ENCODE results near the gene ACTL6B. TPM values are rescaled to one million over a fixed set of nuclear protein-coding genes. Genes with fewer than 3 reads are reported as not detected.

The ACTL6B gene
- total RNA-seq, 1 experiment from 2014 or later, result not detected

- BruUV-seq (replicated peaks), result no TSS peak
- Histone ChIP-seq H3K27ac (ENCODE audit: low read length) (no peak overlapping the region), H3K36me3 (ENCODE audit: low read depth, low read length) (no peaks in the 10 kb centered on the region), H4K20me1 (ENCODE audit: low read length) (no peaks in the 10 kb centered on the region), H3K4me2 (ENCODE audit: low read length) (no peak overlapping the region), H3K79me2 (ENCODE audit: low read length) (no peaks in the 10 kb centered on the region), H3K4me1 (ENCODE audit: insufficient read depth, low read length) (no peaks in the 10 kb centered on the region), H2AFZ (ENCODE audit: low read length) (no peak overlapping the region), H3K27me3 (ENCODE audit: low read length) (no peaks in the 10 kb centered on the region), H3K9me3 (ENCODE audit: low read length) (no peaks in the 10 kb centered on the region), H3K9me2 (replicated peaks; ENCODE audit: low read length) (no peaks in the 10 kb centered on the region), H3F3A (ENCODE audit: low read length, unreplicated experiment) (no peaks in the 10 kb centered on the region), H3K4me3 (ENCODE audit: low read length) (no peak overlapping the region), H3K9ac (ENCODE audit: low read length) (no peak overlapping the region)
- DNase-seq, result no peak
- POLR2A ChIA-PET (ENCODE audit: unreplicated experiment), result no interaction called here
- CTCF ChIA-PET, result no interaction called here
- TF ChIP-seq CTCF (conservative IDR thresholded peaks at IDR 0.05; ENCODE audit: low read depth, low read length) (no peak), EZH2 (IDR thresholded peaks at IDR 0.05; ENCODE audit: low read length, unreplicated experiment) (no peak), EZH2phosphoT487 (IDR thresholded peaks at IDR 0.05; ENCODE audit: borderline replicate concordance, low read length) (no peak)
- ATAC-seq, result no peak
- intact Hi-C loops (cut with micrococcal nuclease), result no loop called here
Measured at GRCh38 chr7:100640517-100641440, 15.5 kb downstream of the ACTL6B start.

GRCh38 chr7:100639995-100640516 is 16.2 kb downstream of the ACTL6B start:
- no peak for TF ChIP-seq EZH2phosphoT487 (IDR thresholded peaks at IDR 0.05; ENCODE audit: borderline replicate concordance, low read length)
- TF ChIP-seq CTCF (conservative IDR thresholded peaks at IDR 0.05; ENCODE audit: low read depth, low read length), result no peak
- TF ChIP-seq EZH2 (IDR thresholded peaks at IDR 0.05; ENCODE audit: low read length, unreplicated experiment), result no peak
- ChIA-PET POLR2A (ENCODE audit: unreplicated experiment) (no interaction called here), CTCF (no interaction called here)
- no peak overlapping the region for H3K9ac ChIP-seq (ENCODE audit: low read length)
- no peaks in the 10 kb centered on the region for H3K79me2 ChIP-seq (ENCODE audit: low read length)
- no peak for DNase-seq
- H3K9me2 ChIP-seq (replicated peaks; ENCODE audit: low read length), result no peaks in the 10 kb centered on the region
- no peak overlapping the region for H3K27ac ChIP-seq (ENCODE audit: low read length)
- no peak overlapping the region for H3K4me2 ChIP-seq (ENCODE audit: low read length)
- H3K4me1 ChIP-seq (ENCODE audit: insufficient read depth, low read length), result no peaks in the 10 kb centered on the region
- no peak for ATAC-seq
- no peaks in the 10 kb centered on the region for H4K20me1 ChIP-seq (ENCODE audit: low read length)
- no peaks in the 10 kb centered on the region for H3K36me3 ChIP-seq (ENCODE audit: low read depth, low read length)
- intact Hi-C loops (cut with micrococcal nuclease), result no loop called here
- H2AFZ ChIP-seq (ENCODE audit: low read length), result no peak overlapping the region
- H3K4me3 ChIP-seq (ENCODE audit: low read length), result no peak overlapping the region
- BruUV-seq (replicated peaks), result no TSS peak
- H3F3A ChIP-seq (ENCODE audit: low read length, unreplicated experiment), result no peaks in the 10 kb centered on the region
- no peaks in the 10 kb centered on the region for H3K9me3 ChIP-seq (ENCODE audit: low read length)
- H3K27me3 ChIP-seq (ENCODE audit: low read length), result no peaks in the 10 kb centered on the region

Measured in PC-3 (cell line).